Type B pancreatic cell (in vitro differentiated cells): ENCODE measurements around the gene PYM1. TPM values are rescaled to one million over a fixed set of nuclear protein-coding genes. Genes with fewer than 3 reads are reported as not detected.
A peak's percentile ranks its signal among the peaks of the same experiment; 100 is the strongest.
"Not testable (repeated sequence)": the region's sequence is repeated elsewhere in the genome, so short reads cannot be mapped to it uniquely, and the experiment has no call there.

ENCODE experiments used
- DNase-seq: peaks from one replicate; pipeline ENCODE4 v3.0.0; 2021; ENCODE audit warnings: mixed read lengths; ENCODE audit not compliant: unreplicated experiment; ENCODE audit errors: extremely low spot score
- H3K27ac Mint-ChIP-seq: 2 replicates; pipeline ENCODE4 v1.8.0; 2021; ENCODE audit warnings: mild to moderate bottlenecking, mixed read lengths
- H3K27me3 Mint-ChIP-seq: 2 replicates; pipeline ENCODE4 v1.8.0; 2021; ENCODE audit warnings: mixed read lengths
- H3K36me3 Mint-ChIP-seq: 2 replicates; pipeline ENCODE4 v1.8.0; 2021; ENCODE audit warnings: mixed read lengths
- H3K4me1 Mint-ChIP-seq: one replicate; pipeline ENCODE4 v1.8.0; 2021; ENCODE audit warnings: mixed read lengths; ENCODE audit not compliant: unreplicated experiment
- H3K4me3 Mint-ChIP-seq: 2 replicates; pipeline ENCODE4 v1.8.0; 2021; ENCODE audit warnings: mild to moderate bottlenecking, mixed read lengths
- H3K9me3 Mint-ChIP-seq: 2 replicates; pipeline ENCODE4 v1.8.0; 2021; ENCODE audit warnings: mixed read lengths
- CTCF ChIP-seq: fragments of 200-600 bp; sonication (generic); conservative IDR thresholded peaks from 2 replicates; pipeline ENCODE4 v1.5.0; 2021; ENCODE audit warnings: antibody characterized with exemption, mild to moderate bottlenecking
- total RNA-seq: library from RNA; stranded (reverse); gene quantifications from 2 replicates; pipeline ENCODE4 v1.2.1, GENCODE V29; 2021; ENCODE audit warnings: low replicate concordance

The PYM1 gene
- total RNA-seq, 1 donor from 2014 or later, result 28.0 TPM

GRCh38 chr12:55926738-55927587 is 731 bp downstream of the PYM1 start:
- no peaks in the 10 kb centered on the region for H3K9me3 Mint-ChIP-seq
- peaks cover 5% of the 10 kb centered on the region for H3K27me3 Mint-ChIP-seq
- peak overlapping the region; percentile 94 for H3K4me3 Mint-ChIP-seq
- peaks cover 36% of the 10 kb centered on the region for H3K4me1 Mint-ChIP-seq
- DNase-seq, result peak; percentile 89
- TF ChIP-seq CTCF, result peak; percentile 83
- peak overlapping the region; percentile 100 for H3K27ac Mint-ChIP-seq
- peaks cover 11% of the 10 kb centered on the region for H3K36me3 Mint-ChIP-seq

- H3K4me1 Mint-ChIP-seq, result peaks cover 30% of the 10 kb centered on the region
- peak overlapping the region; percentile 94 for H3K4me3 Mint-ChIP-seq
- no peaks in the 10 kb centered on the region for H3K9me3 Mint-ChIP-seq
- H3K36me3 Mint-ChIP-seq, result peaks cover 11% of the 10 kb centered on the region
- TF ChIP-seq CTCF, result no peak
- H3K27me3 Mint-ChIP-seq, result peaks cover under 1% of the 10 kb centered on the region
- DNase-seq, result no peak
- H3K27ac Mint-ChIP-seq, result peak overlapping the region; percentile 100
Observed at GRCh38 chr12:55925870-55926737, 1.6 kb downstream of the PYM1 start.

- DNase-seq, result no peak
- peaks cover 11% of the 10 kb centered on the region for H3K36me3 Mint-ChIP-seq
- H3K27me3 Mint-ChIP-seq, result no peaks in the 10 kb centered on the region
- peak overlapping the region; percentile 94 for H3K4me3 Mint-ChIP-seq
- no peak for TF ChIP-seq CTCF
- no peaks in the 10 kb centered on the region for H3K9me3 Mint-ChIP-seq
- peak overlapping the region; percentile 100 for H3K27ac Mint-ChIP-seq
- H3K4me1 Mint-ChIP-seq, result peaks cover 23% of the 10 kb centered on the region
Observed at GRCh38 chr12:55925371-55925770, 2.3 kb downstream of the PYM1 start.

- not testable (repeated sequence) for H3K9me3 Mint-ChIP-seq, H3K4me3 Mint-ChIP-seq, DNase-seq, H3K27me3 Mint-ChIP-seq, H3K27ac Mint-ChIP-seq
- Mint-ChIP-seq H3K36me3 (peaks cover 11% of the 10 kb centered on the region), H3K4me1 (peaks cover 15% of the 10 kb centered on the region)
Observed at GRCh38 chr12:55923648-55924047, 4.0 kb downstream of the PYM1 start.

- H3K36me3 Mint-ChIP-seq, result peaks cover 8% of the 10 kb centered on the region
Observed at GRCh38 chr12:55922126-55922525, 5.6 kb downstream of the PYM1 start.

GRCh38 chr12:55919032-55919431 is 8.7 kb downstream of the PYM1 start:
- H3K27ac Mint-ChIP-seq, H3K4me3 Mint-ChIP-seq, H3K9me3 Mint-ChIP-seq, DNase-seq, H3K27me3 Mint-ChIP-seq, H3K4me1 Mint-ChIP-seq: not testable (repeated sequence)
- H3K36me3 Mint-ChIP-seq, result peaks cover 12% of the 10 kb centered on the region

More at GRCh38 chr12:55922126-55922525, 5.6 kb downstream of the PYM1 start:
- Mint-ChIP-seq H3K4me1 (peaks cover 15% of the 10 kb centered on the region), H3K27me3 (no peaks in the 10 kb centered on the region), H3K4me3 (no peak overlapping the region), H3K9me3 (no peaks in the 10 kb centered on the region), H3K27ac (no peak overlapping the region)
- no peak for TF ChIP-seq CTCF
- DNase-seq, result no peak
